Midbrain (tissue), 1 donor: ENCODE measurements around the gene MMEL1.

Experiments used
- DNase-seq: peaks from one replicate; lab custom pipeline; 2025; lab: John Stamatoyannopoulos, UW

The MMEL1 gene

DNA sequence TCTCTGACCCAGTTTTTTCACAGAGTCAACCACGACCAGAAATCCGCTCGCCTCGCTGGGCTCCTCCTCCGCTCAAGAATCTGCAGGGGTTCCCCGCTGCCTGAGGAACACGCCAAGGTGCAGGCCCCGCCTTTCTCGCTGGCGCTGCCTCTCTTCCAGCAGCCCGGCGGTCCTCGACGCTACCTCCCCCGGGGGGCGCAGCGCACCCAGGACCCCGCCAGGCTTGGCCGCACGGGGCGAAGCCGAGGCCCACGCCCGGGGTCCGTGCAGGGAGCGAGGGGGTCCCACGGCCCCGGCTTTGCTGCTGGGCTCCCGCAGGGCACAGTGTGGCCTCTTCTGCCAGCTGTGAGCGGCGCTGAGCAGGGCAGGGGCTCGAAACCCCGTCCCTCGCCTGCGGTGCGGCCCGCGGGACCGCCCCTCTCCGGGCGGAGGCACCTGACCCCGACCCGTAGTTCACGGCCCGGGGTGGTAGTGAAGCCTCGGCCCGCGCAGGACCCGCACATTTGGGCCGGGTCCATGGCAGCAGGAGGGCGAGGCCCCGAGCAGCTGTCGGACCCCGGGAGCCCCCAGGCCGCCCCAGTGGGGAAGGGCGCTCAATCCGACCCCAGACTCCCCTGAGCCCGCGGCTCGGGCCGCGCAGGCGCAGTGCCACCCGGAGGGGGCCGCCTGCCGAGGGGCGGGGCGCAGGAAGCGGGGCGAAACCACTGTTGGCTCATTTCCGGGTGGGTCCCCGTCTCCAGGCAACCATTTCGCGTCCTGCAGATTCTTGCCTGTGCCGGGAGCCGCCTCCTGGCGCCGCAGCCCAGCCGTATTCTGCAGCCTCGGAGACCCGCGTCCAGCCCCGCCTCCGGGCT, 10.0 kb upstream of the MMEL1 start:
- peak; percentile 84 for DNase-seq

DNA sequence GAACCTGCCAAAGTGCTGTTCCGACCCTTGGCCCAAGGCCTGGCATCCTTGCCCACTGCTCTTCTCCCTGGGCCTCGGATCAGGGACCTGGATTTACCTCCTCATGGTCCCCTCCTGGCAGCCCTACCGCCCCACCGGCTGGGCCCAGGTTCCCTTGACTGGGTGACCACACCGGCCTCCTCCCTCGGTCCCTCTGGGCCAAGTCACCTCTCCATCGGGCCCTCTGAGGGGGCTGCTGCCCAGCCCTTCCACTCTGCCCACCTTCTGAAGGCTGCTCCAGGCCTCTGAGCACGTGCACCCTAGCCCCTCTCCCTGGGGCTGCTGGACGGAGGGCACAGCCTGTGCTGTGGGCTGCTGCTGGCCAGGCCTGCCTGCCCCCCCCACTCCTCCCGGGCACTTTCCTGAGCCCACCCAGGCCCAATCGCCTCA, 9.3 kb upstream of the MMEL1 start:
- DNase-seq = no peak

DNA sequence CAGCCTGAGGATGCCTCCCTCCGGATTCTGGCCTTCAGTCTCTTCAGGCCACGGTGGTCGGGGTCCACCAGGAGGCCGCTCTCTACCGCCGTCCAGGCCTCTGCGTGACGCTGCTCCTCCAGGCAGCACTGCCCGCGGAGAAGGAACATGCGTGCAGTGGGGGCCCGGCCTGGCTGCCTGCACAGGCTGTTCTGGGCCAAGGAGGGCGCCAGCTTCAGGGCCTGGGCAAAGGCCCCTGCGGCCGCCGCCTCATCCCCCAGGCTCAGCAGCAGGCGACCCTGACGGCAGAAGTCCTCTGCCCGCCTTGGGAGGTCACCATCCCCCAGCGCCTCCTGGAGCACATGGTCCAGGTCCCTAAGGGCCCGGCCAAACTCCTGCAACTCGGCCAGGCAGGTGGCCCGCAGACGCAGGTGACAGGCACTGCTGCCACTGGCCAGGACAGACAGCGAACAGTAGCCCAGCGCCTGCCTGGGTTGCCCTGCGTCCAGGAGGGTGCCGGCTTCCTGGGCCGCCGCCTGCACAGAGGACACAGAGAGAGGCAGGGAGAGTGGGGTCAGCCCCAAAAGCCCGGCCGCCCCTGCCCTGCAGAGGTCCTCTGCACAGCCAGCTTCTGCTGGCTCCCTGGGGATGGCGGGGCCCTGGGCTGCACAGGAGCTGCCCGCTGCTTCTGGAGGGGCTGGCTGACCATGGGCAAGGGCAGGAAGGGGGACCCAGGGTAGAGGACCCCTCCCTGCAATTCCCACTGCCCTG, 8.7 kb upstream of the MMEL1 start:
- DNase-seq = no peak

DNA sequence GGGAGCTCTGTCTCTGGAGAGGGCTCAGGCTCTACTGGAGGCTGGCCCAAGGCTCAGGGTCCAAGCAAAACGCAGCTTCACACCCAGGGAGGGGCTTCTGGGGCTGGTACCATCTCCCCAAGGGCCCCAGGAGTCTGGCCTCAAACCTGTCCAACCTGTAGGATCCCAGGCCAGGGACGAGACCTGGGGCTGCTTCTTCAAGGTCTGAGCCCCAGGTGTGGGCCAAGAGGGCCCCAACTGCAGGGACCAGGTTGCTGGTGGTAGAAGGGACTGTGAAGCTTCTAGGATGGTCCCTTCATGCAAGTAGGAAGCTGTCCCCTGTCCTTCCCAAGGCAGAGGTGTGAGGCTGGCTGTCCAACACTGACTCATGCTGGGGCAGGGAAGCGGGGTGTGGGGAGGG, 7.8 kb upstream of the MMEL1 start:
- no peak for DNase-seq

DNA sequence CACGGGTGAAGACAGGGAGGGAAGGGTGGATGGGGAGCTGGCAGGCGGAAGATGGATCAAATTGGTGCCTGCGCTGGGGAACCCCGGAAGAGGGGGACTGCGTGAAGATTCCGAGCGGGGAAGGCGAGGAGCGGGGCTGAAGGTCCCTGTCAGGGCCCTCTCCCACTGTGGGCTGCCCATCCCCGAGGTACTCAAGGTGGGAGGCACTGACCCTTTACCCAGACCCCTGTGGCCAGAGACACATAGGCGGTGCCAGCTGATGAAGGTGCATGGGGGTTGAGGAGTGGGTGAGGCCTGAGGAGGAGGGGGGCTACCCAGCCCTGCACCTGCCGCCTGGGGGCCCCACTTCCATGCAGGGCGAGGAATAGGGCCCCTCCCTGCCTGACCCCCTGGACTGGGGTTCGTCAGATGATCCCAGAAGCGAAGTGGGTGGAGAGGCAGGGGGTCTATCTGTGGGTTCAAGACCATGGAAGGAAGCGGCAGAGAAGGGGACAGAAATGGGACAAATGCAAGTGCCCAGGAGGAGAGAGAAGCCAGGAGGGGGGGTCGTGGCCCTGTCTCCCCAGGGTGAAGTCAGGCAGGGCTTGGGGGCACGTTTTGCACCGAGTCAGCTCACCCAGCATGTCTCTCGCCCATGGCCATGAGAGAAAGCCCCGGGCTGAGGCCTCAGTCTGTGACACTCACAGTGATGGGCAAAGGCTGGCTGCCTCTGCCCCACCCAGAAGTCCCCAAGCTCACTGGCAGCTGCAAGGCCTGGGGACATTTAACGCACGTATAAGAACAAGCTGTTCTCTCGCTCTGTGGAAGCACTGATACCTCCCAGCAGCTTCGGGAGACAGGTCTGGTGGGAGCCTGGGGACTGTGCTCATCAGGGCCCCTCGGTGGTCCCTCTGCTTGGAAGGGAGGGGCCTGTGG, 7.0 kb upstream of the MMEL1 start:
- no peak for DNase-seq

DNA sequence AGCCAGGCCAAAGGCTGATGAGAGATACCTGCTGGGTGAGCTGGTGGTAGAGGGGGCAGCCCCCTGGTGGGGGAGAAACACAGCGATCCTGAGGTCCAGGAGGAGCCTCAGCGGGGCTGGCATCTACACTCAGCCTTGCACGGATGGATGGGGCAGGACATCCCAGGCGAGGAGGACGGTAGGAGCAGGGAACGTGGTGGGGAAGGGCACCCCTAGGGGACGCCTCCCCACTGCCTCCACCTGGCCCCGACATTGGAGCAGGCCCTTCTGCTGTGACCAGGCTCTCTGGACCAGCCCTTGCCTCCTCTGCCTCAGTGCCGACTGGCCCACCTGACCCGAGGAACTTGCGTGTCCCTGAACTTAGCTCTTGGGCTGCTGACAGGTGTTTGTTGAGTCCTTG, 6.4 kb upstream of the MMEL1 start:
- DNase-seq = no peak

DNA sequence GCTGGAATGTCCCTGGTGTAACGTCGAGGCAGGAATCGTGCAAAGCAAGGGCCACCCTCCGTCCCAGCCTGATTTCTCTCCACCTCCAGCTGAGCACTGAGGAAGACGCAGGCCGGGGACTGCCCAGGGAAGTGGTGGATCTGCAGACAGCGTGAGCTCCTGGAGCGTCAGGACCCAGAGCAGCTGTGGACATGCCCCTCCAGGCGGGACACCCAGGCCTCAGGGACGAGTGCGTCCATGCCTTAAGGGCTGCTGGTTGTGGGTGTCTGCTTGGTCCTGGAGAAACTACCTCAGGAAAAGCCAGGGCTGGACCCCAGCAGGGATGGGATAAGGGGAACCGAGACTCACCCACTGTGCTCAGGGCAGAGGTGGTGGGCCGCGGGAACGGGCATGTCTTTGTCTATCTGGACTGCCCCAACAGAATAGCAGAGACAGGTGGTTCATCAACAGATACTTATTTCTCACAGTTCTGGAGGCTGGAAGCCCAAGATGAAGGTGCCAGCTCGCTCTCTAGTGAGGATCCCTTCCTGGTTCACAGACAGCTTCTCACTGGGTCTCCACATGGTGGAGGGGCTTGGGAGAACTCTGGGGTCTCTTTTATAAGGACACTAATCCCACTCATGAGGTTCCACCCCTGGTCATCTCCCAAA, 5.8 kb upstream of the MMEL1 start:
- DNase-seq = no peak

DNA sequence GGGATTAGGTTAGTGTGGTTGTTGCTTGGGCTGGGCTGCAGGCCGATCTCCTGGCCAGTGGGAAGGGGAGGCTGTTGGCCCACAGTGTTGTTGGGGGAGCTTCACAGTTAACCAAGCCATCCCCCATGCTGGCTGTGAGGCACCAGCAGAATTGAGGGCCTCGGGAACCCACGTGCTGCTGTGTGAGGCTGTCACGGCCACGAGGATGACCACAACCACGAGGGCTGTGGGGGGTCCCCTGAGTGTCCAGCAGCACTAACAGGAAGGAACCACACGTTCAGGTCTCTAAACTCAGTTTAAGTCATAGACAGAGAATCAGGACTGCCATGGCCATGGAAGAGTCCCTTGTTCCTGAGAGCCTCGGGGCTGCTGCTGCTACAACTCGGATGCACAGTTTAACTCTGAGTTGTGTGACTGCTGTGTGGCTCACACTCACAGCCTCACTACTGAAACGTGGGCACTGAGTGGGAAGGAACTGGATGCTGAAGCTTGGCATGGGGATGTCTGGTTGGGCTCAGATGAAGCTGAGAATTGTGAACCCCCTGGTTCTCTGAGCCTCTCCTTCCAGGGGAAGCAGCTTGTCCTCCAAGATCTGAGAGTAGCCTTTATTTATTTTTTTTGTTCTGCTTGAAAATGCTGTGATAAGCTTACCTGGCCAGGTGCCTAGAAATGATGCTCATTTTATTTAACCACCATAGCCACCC, 4.8 kb upstream of the MMEL1 start:
- no peak for DNase-seq

DNA sequence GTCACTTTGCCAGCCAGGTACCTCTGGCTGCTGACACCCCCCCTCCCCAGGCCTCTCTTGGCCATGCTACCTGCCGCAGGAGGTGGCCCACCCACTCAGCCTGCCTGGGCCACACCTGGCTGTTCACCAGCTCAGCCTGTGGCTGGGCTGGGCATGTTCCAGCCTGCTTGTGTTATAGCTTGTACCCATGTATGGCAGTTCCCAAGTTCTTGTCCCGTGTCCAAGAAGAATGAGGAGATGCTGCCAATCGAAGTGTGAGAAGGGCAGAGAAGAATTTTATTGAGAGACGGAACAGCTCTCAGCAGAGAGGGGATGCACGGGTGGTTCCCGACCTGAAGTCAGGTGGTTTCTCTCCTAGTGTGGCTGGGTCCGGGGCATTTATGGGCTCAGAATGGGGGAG, 3.9 kb upstream of the MMEL1 start:
- no peak for DNase-seq

DNA sequence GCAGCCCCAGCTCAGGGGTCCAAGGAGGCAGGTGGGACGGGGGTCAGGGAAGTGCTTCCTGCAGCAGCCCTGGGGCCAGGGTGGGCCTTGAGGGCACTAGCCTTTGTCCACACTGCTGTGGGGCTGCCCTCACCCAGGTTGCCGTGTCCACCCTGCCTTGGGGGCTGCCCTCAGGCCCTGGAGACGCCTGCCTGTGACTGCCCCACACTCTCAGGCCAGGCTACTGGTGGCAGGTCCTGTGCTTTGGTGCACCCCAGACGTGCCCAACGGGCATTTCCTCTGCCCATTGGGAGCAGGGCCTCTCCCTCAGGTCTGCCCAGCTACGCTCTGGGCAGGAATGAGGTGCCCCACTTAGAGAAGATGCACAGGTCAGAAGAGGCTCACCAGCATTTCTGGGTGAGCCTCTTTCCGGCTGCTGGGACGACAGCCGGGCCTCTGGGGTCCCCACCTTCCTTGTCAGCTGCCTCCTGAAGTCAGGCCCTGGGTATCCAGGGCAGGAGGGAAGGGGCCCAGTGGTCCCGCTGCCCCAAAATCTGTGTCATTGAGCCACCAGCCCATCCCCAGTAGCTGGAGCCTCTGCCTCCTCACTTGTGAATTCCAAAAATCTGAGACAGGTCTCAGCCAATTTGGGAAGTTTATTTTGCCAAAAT, 2.7 kb upstream of the MMEL1 start:
- DNase-seq = no peak

DNA sequence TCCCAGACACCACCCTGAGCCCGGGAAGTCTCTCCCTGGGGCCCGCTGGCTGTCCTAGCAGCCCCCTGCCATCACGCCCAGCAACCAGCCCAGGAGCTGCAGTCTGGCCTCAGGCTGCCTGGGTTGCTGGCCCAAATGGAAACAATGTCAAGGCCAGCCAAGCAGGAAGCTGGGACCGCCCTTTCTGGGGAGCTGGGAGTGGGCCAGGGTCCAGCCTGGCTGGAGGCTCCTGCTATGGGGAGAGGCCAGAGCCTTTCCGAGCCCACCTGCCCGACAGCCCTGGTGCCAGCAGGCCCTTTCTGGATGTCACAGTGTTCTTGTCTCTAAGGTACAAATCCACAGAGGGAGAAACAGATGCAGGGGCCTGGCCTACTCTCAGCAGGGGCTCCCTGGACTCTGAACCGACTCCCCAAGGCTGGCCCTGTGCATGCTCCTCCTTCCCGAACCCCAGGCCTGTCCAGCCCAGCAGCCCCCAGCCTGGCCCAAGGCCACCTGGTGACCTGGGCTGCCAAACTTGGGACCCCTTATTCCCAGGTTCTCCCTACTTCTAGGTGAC, 1.2 kb upstream of the MMEL1 start:
- no peak for DNase-seq

DNA sequence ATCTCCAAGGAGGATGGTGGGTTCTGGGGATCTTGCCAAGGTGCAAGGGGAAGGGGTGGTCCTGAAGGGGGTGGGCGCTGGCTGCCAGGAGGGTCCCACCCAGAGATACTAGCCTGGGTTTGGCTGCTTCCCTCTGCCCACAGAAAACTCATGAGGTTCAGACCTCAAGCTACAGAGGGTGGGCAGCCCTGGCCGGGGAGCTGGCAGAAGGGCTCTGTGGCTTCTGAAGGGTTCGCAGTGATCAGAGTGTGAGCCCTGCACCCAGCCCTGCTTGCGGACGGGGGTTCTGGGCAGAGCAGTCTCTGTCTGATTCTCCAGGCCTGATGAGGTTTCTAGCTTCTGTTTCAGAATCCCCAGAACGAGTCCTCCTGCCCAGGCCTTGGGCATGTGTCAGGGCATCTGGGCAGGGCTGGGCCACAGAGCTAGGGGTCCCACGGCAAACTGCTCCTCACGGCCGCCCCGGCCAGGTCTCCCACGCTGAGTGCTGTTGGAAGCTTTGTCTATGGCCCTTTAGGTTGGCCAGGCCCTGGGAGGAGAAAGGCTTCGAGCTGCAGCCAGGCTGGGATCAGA, 635 bp upstream of the MMEL1 start:
- DNase-seq = no peak

DNA sequence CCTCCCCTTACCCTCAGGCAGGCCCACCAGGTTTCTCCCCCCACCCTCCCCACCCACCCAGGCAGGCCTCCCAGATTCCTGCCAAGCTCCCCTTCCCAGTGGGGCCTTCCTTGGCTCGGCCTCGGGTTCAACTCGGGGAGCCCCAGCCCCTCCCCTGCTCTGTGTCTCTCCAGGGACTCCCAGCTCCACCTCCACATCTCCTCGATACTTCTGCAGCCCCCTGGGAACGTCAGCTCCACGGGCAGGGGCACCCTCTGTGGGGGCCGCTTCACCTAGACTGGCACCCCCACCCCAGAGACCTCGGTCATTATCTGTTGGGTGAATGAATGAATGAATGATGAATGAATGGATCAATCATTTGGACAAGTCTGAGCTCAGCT, 775 bp downstream of the MMEL1 start:
- DNase-seq = no peak

DNA sequence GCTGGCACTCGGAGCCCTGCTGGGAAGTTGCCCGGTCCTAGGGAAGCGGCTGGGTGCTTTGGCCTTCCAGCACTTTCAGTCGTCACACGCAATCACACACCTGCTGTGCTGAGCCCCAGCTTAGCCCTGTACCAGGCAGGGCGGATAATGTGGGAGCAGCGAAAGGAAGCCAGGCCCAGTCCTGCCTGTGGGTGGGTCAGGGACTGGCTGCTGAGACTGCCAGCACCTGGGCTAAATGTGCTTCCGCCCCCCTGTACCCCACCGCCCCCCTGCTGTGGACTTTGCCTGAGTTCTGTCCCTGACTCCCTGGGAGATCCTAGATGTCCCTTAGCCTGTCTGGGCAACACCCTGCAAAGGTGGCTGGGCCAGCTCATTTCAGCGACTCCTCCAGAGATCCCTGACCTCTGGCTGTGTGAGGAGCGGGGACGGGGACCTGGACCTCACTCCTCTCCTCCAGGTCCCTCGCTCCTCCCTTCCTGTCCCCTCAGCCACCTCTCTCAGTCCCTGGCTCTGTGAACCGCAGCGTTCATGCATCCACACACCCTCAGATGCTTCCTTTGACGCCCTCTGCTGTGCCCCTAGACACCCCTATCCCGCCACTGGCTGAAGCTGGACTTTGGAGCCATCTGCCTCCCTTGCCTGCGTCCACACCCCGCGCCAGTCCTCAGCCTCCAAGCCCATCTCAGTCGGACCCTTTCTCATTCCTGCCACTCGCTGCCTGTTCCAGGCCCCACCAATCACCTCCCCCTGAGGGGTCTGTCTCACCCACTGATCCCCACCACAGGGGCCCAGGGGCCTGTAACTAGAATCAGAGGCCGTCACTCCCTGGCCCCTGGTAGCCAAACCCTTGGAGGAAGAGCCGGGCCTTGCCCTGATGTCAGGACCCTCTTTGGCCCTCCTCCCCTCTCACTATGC, 1.4 kb downstream of the MMEL1 start:
- no peak for DNase-seq

DNA sequence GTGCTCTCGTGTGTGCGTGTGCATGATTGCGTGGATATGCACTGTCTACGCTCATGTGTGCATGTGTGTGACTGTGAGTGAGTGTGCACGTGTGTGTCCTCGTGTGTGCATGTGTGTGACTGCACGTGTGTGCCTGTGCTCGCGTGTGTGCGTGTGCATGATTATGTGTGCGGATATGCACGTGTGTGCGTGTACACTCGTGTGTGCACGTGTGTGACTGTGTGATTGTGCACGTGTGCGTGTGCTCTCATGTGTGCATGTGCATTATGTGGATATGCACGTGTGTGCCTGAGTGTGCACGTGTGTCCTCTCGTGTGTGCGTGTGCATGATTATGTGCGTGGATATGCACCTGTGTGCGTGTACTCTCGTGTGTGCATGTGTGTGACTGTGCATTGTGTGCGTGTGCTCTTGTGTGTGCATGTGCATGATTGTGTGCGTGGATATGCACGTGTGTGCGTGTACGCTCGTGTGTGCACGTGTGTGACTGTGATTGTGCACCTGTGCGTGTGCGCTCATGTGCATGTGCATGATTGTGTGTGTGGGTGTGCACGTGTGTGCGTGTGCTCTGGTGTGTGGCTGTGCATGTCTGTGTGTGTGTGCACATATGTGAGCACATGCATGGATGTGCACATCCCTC, 2.2 kb downstream of the MMEL1 start:
- DNase-seq = no peak

DNA sequence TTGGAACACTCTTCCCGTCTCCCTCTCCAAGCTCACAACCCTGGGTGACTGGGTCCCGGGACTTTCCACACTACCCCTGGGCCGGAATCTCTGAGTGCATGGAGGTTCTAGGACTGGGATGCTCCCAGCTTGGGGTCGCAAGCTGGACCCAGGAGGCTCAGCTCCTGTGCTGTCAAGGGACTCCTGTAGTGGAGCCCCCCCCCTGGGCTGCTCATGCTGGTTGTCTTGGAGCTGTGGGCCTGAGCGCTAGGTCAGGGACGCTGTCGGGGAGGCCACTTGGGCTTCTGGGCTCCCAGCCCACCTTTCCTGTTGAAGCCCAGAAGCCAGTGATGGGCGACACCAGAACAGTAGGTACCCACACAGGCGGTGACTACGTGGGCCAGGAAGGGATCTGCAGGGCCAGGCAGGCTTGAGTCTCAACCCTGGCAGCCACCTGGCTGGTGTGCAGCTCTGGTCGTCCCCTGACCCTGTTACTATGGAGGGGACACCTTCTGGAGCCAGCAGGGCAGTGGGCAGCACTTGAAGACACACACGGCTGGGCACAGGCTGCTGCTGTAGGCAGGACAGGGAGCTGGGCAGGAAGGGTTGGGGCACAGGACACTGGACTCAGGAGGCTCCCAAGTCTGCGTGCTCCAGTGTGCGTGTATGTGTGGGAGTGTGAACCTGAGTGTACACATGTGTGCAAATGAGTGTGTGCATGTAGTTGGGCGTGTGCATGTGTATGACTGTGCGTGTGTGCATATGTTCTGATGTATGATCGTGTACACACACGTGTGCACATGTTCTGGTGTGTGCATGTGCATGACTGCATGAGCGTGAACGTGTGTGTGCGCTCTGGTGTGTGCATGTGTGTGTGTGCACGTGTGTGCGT, 3.0 kb downstream of the MMEL1 start:
- DNase-seq = no peak

DNA sequence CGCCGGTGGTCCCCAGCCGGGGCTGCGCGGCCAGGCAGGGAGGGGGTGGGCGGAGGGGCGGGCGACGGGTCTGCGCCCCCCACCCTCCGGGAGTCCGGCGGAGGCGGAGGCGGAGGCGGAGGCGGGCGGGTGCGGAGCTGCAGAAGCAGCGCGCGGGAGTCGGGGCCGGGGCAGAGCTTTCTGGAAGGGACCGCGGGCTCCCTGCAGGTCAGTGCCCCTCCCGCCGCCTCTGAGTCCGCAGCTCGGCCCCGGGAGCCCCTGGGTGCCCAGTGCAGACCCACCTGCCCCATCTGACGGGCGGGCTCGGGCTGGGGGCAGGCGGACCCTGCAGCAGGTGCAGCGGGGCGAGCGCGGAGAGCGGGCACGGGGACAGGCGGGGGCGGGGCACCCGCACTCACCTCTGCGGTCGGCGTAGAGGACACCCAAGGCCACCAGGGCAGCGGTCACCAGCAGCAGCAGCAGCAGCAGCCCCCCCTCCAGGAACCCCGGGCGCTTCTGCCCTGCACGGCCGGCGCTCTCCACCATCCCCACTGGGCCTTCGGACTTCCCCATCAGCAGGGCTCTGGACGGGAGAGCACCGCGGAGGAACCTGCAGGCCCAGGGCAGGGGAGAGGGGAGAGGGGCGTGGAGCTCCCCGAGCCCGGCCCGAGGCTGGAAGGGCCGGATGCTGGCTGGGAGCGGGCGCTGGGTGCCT, 3.7 kb downstream of the MMEL1 start:
- no peak for DNase-seq
